ENCODE data around the gene GRIN2C.

DNA sequence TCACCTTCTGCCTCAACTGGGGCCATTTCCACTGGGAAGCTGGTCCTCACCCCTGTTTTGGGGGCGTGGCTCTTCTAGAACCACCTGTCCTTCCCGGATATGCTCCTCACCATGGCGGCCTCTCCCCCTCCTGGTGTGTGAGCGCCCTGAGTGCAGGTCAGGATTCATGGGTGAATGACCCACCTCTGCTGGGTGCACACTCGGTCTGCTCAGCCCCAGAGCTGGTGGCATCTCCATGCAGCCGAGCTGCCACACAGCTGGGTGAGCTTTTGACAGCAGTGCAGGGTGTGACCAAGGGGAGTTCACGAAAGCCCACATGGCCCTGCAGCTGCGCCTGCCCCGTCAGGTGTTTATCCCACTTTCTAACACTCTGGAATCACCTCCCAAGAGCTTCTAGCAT, 27.3 kb downstream of the GRIN2C start:
- TF ChIP-seq EZH2 (IDR thresholded peaks at IDR 0.05; ENCODE audit: borderline replicate concordance, low read length), result no peak
- TF ChIP-seq, protein P1, sequence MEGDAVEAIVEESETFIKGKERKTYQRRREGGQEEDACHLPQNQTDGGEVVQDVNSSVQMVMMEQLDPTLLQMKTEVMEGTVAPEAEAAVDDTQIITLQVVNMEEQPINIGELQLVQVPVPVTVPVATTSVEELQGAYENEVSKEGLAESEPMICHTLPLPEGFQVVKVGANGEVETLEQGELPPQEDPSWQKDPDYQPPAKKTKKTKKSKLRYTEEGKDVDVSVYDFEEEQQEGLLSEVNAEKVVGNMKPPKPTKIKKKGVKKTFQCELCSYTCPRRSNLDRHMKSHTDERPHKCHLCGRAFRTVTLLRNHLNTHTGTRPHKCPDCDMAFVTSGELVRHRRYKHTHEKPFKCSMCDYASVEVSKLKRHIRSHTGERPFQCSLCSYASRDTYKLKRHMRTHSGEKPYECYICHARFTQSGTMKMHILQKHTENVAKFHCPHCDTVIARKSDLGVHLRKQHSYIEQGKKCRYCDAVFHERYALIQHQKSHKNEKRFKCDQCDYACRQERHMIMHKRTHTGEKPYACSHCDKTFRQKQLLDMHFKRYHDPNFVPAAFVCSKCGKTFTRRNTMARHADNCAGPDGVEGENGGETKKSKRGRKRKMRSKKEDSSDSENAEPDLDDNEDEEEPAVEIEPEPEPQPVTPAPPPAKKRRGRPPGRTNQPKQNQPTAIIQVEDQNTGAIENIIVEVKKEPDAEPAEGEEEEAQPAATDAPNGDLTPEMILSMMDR (IDR thresholded peaks at IDR 0.05; ENCODE audit: low read length), result no peak

Data from OCI-LY1 (cell line).